Effector CD8-positive, alpha-beta T cell (primary cell): ENCODE measurements around the gene IRS2.

Experiments
- DNase-seq: peaks from one replicate; lab custom pipeline; 2025; lab: John Stamatoyannopoulos, UW

Gene IRS2

GRCh38 chr13:109706015-109706715 lies 80.2 kb downstream of the IRS2 start:
- no peak for DNase-seq

- no peak for DNase-seq
These were observed 81.4 kb downstream of the IRS2 start for GRCh38 chr13:109704771-109705635.

GRCh38 chr13:109703250-109703649 lies 83.1 kb downstream of the IRS2 start:
- DNase-seq: no peak
